Right lobe of liver (tissue), 4 donors: ENCODE results near the gene DAP.

Experiments used
- CTCF ChIP-seq, 4 donors: fragments of 200-600 bp in 3 of 4; fragments of 450-650 bp in 1 of 4; IDR thresholded peaks; one replicate each; pipeline versions ENCODE4 v1.5.1 to v1.8.0; 2016 to 2022; ENCODE audit warnings: antibody characterized with exemption in 4 of 4, mild to moderate bottlenecking in 2 of 4
- POLR2A ChIP-seq: fragments of 450-650 bp; IDR thresholded peaks from one replicate; pipeline ENCODE4 v1.6.1; 2017; ENCODE audit warnings: antibody characterized with exemption, mild to moderate bottlenecking
- donor health status: DM: no; HTN: no; CAD: no.
- donor health status: DM: no; HTN: no; CAD: no.
- donor health status: DM: no; HTN: yes; CAD: no.

- TF ChIP-seq CTCF (IDR thresholded peaks at IDR 0.05) (no peak), POLR2A (no peak)
Observed at GRCh38 chr5:10759111-10759510, 1.9 kb downstream of the DAP start.
